ENCODE measurements around the gene ARHGEF26.

The ARHGEF26 gene

GRCh38 chr3:154126651-154127050 lies 5.5 kb downstream of the ARHGEF26 start:
- TF ChIP-seq MYC (IDR thresholded peaks at IDR 0.05; ENCODE audit: low read depth, low read length) (no peak), CTCF (IDR thresholded peaks at IDR 0.05; ENCODE audit: low read depth, low read length) (no peak), MAX (IDR thresholded peaks at IDR 0.05; ENCODE audit: low read depth, low read length) (no peak), POLR2A (IDR thresholded peaks at IDR 0.05; ENCODE audit: extremely low read depth, insufficient read length) (no peak)
- no peak for DNase-seq (ENCODE audit: low read depth)

GRCh38 chr3:154129625-154130024 lies 8.4 kb downstream of the ARHGEF26 start:
- no peak overlapping the region for H3K4me3 ChIP-seq (ENCODE audit: low read depth, low read length)
- no peak for DNase-seq (ENCODE audit: low read depth)
- no peak for TF ChIP-seq MYC (IDR thresholded peaks at IDR 0.05; ENCODE audit: low read depth, low read length)
- TF ChIP-seq MAX (IDR thresholded peaks at IDR 0.05; ENCODE audit: low read depth, low read length): no peak
- no peak for TF ChIP-seq POLR2A (IDR thresholded peaks at IDR 0.05; ENCODE audit: extremely low read depth, insufficient read length)
- no peak for TF ChIP-seq CTCF (IDR thresholded peaks at IDR 0.05; ENCODE audit: low read depth, low read length)

More at GRCh38 chr3:154126651-154127050, 5.5 kb downstream of the ARHGEF26 start:
- H3K4me3 ChIP-seq (ENCODE audit: low read depth, low read length): no peak overlapping the region

- H3K4me3 ChIP-seq (ENCODE audit: low read depth, low read length): no peak overlapping the region
- DNase-seq (ENCODE audit: low read depth): no peak
- TF ChIP-seq MYC (IDR thresholded peaks at IDR 0.05; ENCODE audit: low read depth, low read length): no peak
- no peak for TF ChIP-seq POLR2A (IDR thresholded peaks at IDR 0.05; ENCODE audit: extremely low read depth, insufficient read length)
- TF ChIP-seq MAX (IDR thresholded peaks at IDR 0.05; ENCODE audit: low read depth, low read length): no peak
- no peak for TF ChIP-seq CTCF (IDR thresholded peaks at IDR 0.05; ENCODE audit: low read depth, low read length)
Measured at GRCh38 chr3:154130540-154130939, 9.3 kb downstream of the ARHGEF26 start.

- no peak for DNase-seq (ENCODE audit: low read depth)
- TF ChIP-seq MAX (IDR thresholded peaks at IDR 0.05; ENCODE audit: low read depth, low read length) (no peak), CTCF (IDR thresholded peaks at IDR 0.05; ENCODE audit: low read depth, low read length) (no peak), POLR2A (IDR thresholded peaks at IDR 0.05; ENCODE audit: extremely low read depth, insufficient read length) (no peak), MYC (IDR thresholded peaks at IDR 0.05; ENCODE audit: low read depth, low read length) (no peak)
- no peak overlapping the region for H3K4me3 ChIP-seq (ENCODE audit: low read depth, low read length)
Measured at GRCh38 chr3:154131830-154132229, 10.6 kb downstream of the ARHGEF26 start.

- DNase-seq (ENCODE audit: low read depth): peak; percentile 43
- H3K4me3 ChIP-seq (ENCODE audit: low read depth, low read length): no peak overlapping the region
- TF ChIP-seq MAX (IDR thresholded peaks at IDR 0.05; ENCODE audit: low read depth, low read length) (peak; percentile 23; the same call in 1 of the 2 replicates), MYC (IDR thresholded peaks at IDR 0.05; ENCODE audit: low read depth, low read length) (no peak), POLR2A (IDR thresholded peaks at IDR 0.05; ENCODE audit: extremely low read depth, insufficient read length) (no peak), CTCF (IDR thresholded peaks at IDR 0.05; ENCODE audit: low read depth, low read length) (no peak)
Measured at GRCh38 chr3:154132777-154133375, 11.7 kb downstream of the ARHGEF26 start.
